ENCODE data around the gene CAVIN1.
A peak's percentile ranks its signal among the peaks of the same experiment; 100 is the strongest.
"Not testable (repeated sequence)": the region's sequence is repeated elsewhere in the genome, so short reads cannot be mapped to it uniquely, and the experiment has no call there.

CAVIN1 gene

DNA sequence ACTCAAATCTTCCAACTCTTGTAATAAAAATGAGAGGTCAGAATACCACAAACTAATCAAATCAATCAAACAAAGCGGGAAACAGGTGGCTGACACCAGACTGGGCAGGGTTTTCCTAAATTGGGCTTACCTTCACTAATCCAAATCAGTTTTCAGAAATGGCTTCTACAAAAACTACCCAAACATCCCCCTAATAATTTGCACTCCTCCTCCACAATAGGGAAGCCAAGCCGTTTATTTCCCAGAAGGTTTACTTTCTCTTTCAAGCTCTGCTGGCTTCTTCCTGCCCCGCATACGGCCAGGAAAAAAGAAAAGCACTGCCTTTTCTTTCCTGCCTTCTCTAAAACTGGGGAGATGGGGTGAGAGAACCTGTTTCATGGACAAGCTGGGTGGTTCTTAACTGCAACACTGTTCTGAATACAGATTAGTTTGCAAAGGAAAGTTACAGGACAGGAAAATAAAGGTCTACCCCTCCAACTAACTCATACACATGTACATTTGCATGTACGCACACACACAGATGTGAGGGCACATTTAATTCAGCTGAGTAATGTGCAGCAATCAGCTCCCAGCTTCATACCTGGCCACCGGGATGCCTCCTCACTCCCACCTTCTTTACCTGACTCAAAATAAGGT, 44.0 kb downstream of the CAVIN1 start:
- DNase-seq (ENCODE audit: low spot score): peak; percentile 50

DNA sequence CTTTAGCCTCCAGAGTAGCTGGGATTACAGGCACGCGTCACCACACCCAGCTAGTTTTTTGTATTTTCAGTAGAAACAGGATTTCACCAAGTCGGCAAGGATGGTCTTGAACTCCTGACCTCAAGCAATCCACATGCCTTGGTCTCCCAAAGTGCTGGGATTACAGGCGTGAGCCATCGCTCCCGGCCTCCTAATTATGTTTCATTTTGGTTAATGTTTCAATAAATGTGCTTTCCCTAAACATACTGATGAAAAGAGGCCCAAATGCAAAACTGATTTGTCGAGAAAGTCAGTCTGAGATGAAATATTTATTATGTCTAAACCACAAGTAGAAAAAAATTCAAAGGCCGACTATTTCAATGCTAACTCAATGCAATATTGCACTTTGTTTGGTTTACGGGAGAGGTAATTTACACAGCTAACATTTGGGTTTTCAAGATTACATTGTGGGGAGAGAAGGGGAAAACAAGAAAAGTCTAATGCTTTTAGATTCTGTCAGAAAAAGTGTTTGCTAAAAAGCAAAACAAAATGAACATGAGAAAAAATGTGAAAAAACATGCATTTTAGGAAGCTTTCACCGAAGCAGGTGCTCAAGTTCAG, 44.6 kb downstream of the CAVIN1 start:
- DNase-seq (ENCODE audit: low spot score): no peak

DNA sequence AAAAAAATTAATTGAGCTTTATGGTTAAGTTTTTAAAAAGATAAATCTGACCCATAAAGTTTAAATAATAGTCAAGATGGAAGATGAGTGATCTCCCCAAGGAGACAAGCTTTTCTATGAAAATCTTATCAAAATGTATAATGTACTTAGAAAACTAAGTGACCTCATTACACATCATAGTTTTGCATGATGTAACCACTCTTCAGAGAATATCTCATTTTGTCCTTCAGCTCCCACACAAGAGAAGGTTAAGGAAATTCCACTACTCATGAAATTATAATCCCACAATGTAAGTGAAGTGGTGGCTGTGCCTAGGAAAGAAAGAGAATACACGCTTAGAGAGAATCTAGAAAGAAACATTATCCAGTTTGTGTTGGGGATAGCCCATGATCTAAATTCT, 49.2 kb downstream of the CAVIN1 start:
- DNase-seq (ENCODE audit: low spot score): no peak

DNA sequence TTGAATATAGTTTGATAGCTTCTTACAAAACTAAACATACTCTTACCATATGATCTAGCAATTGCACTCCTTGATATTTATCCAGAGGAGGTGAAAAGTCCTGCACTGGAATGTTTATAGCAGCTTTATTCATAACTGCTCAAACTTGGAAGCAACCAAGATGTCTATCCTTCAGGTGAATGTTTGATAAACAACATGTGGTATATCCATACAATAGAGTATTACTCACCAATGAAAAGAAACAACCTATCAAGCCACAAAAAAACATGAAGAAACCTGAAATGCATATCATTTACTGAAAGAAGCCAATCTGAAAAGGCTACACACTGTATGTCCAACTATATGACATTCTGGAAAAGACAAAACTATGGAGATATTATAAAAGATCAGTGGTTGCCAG, 50.9 kb downstream of the CAVIN1 start:
- DNase-seq (ENCODE audit: low spot score): no peak

DNA sequence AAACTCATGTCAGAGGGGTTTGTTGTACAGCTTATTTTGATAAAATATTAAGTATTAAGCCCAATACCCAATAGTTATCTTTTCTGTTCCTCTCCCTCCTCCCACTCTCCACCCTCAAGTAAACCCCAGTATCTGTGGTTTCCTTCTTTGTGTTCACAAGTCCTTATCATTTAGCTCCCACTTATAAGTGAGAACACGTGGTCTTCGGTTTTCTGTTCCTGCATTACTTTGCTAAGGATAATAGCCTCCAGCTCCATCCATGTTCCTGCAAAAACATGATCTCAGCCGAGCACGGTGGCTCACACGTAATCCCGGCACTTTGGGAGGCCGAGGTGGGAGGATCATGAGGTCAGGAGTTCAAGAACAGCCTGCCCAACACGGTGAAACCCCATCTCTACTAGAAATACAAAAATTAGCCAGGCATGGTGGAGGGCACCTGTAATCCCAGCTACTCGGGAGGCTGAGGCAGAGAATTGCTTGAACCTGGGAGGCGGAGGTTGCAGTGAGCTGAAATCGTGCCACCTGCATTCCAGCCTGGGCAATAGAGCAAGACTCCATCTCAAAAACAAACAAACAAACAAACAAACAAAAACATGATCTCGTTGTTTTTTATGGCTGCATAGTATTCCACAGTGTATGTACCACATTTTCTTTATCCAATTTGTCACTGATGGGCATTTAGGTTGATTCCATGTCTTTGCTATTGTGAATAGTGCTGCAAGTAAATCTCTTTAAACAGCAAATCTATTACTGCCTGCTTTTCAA, 54.1 kb downstream of the CAVIN1 start:
- DNase-seq (ENCODE audit: low spot score): not testable (repeated sequence)

DNA sequence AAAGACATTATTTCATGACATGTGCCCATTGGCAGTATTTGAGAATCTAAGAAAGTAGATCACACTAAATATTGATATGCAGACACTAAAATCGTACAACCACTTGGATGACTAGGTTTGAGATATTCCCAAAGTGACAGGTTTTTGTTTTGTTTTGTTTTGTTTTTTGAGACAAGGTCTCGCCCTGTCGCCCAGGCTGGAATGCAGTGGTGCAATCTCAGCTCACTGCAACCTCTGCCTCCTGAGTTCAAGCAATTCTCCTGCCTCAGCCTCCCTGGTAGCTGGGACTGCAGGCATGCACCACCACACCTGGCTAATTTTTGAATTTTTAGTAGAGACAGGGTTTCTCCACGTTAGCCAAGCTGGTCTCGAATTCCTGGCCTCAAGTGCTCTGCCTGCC, 54.7 kb downstream of the CAVIN1 start:
- DNase-seq (ENCODE audit: low spot score): not testable (repeated sequence)

DNA sequence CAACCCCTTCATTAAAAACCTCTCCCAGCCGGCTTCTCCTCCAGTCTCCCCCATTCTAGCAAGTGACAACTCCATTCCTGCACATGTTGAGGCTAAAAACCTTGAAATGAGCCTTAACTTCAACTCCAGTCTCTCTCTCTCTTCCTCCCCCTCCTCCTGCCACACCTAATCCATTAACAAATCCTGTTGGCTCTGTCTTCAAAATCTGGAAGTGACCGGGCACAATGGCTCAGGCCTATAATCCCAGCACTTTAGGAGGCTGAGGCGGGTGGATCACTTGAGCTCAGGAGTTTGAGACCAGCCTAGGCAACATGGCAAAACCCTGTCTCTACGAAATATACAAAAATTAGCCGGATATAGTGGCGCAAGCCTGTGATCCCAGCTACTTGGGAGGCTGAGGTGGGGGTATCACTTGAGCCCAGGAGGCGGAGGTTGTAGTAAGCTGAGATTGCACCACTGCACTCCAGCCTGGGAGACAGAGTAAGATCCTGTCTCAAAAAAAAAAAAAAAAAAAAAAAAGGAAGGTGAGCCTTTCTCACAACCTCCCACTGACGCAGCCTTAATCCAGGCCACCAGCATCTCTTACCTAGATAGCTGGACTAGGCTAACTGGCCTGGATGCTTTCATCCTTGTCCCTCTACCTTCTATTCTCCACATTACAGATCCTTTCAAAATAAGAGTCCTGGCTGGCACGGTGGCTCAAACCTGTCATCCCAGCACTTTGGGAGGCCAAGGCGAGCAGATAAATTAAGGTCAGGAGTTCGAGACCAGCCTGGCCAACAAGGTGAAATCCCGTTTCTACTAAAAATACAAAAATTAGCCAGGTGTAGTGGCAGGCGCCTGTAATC, 56.7 kb downstream of the CAVIN1 start:
- not testable (repeated sequence) for DNase-seq (ENCODE audit: low spot score)

DNA sequence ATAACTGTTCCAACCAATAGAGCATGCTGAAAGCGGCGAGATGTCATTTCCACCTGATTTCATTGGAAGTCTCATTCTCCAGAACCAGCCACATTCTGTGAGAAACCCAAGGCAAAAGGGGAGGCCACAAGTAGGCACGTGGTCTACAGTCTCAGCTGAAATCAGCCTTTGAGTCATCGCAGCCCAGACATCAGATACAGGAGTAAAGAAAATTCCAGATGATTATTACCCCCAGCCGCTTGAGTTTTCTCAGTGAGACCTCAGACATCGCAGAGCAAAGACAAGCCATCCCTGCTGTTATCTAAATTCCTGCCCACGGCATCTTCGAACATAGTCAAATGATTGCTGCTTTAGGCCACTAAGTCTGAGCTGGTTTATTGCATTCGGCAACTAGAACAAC, 57.9 kb downstream of the CAVIN1 start:
- no peak for DNase-seq (ENCODE audit: low spot score)

DNA sequence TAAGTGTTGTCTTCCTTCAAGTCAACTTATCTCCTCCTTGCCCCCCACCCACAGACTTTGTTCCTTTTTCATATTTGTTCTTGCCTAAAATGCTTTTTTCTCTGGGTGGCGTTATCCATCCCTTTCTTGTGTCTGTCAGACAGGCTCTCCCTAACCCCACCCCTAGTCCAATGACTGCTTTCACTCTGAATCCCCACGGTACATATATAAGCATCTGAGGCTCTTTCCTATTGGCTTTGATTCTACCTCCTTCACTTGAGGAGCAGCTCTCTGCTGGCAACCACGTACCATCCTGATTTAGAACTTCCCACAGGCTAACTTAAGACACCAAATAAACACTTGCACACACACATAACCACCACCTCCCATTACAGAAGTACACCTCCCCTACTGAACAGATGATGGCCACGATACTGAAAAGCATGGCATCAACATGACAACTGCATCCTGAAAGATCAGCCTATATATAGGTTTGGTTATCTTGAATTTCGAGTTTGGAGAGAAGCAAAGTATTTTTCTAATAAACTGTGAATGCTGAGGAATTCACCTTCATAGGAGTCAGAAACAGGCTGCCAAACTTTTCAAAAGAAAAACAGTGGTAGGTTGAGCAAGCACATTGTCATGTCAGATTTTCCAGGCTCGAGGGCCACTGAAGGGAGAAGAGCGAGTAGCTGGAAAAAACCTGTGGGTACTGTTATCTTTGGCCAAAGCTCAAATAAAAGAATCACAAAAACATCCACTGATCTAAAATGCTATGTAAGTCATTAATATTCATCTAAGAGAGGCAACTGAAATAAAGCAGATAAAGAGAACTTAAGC, 59.1 kb downstream of the CAVIN1 start:
- DNase-seq (ENCODE audit: low spot score): no peak

DNA sequence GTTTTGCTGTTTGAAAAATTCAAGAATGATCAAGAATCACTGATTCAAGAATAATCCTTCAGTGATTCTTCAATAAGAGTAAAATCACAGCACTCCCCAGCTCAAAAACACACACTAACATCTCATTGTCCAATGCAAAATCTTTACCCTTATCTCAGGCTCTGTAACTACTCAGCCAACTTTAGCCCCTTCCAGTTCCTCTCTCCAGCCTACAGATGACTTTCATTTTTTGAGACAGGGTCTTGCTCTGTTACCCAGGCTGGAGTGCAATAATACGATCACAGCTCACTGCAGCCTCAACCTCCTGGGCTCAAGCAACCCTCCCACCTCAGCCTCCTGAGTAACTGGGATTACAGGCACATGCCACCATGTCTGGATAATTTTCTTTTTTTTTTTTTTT, 59.8 kb downstream of the CAVIN1 start:
- DNase-seq (ENCODE audit: low spot score): no peak

DNA sequence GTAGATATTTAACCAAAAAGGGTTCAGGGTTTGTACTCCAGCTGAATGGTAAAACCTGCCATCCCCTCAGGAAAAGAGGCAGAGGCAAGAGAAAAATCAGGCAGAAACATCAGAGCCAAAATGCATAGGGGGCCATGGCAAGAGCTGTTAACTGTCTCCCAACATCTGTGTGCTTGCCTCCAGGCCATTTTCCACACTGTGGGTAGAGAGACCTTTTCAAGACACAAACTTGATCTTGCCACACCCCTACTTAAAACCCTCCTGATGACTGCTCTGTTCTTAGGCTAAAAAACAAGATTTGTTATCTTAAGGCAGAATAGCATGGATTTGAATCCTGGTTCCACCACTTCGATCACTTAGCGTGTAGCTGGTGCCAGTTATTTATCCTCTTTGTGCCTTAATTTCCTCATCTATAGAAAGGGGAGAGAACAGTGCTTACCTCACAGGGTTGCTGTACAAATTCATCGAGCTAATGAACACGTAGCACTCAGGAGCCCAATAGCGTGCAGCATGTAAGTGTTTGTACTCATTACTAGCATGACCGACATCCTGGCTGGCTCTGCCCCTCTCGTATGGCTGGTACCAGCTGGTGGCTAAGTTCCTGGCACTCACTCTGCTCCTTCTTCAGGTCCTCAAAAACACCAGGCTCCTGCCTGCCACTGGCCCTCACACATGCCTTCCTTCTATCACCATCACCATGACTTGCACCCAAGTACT, 60.7 kb downstream of the CAVIN1 start:
- DNase-seq (ENCODE audit: low spot score): no peak

DNA sequence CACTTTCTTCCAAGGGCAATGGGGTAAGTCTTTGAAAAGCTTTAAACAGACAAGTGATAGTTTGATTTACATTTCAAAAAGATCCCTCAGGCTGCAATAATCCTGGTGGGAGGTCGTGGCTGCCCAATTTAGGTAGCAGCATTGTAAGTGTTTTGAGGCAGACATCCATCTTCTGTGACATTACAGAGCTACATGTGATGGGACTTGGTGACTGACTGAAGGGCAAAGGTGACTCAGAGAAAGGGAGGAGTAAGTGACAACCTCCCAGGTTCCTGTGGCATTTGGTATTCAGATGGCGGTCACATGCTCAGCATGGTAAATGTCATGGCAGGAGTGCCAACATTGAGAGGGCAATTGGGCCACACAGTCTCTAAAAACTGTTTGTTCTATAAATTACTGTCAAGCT, 61.3 kb downstream of the CAVIN1 start:
- DNase-seq (ENCODE audit: low spot score): peak; percentile 67

DNA sequence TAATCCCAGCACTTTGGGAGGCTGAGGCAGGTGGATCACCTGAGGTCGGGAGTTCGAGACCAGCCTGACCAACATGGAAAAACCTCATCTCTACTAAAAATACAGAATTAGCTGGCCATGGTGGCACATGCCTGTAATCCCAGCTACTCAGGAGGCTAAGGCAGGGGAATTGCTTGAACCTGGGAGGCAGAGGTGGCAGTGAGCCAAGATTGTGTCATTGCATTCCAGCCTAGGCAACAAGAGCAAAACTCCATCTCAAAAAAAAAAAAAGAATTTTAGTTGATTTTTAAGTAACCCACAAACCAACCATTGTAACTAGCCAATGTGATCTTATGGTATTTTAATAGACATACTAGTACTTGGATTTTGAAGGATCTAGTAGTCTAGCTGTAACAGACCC, 62.7 kb downstream of the CAVIN1 start:
- not testable (repeated sequence) for DNase-seq (ENCODE audit: low spot score)

DNA sequence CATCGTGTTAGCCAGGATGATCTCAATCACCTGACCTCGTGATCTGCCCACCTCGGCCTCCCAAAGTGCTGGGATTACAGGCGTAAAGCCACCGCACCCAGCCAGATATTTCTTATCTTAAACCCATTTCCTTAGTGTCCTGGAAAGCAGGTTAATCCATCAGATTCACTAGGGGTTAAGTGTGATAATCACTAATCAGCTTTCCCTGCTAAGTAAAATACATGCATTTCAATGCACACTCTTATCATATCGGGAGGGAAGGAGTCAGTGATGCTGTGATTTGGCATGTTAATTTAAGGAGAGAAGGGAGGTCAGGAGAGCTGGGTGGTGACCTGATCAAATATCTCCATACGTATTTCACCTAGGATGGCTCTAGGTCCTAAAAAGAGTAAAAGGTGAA, 63.9 kb downstream of the CAVIN1 start:
- DNase-seq (ENCODE audit: low spot score): no peak

DNA sequence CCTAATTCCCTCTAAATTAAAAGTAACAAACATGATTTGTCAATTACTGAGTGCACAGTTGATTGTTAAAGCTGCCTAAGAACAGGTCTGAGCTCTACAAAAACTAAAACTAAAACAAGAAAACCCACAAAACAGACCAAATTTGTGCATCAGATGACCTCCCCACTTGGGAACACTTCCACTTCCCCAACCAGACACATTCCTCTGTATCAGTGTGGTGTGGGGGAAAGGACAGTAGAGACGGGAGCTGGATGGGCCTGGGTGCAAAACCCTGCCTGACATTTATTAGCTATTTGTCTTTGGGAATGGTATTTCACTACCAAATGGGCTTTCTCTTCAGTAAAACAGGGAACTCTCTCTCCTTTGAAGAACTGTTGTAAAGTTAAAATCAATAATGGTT, 64.6 kb downstream of the CAVIN1 start:
- DNase-seq (ENCODE audit: low spot score): no peak

DNA sequence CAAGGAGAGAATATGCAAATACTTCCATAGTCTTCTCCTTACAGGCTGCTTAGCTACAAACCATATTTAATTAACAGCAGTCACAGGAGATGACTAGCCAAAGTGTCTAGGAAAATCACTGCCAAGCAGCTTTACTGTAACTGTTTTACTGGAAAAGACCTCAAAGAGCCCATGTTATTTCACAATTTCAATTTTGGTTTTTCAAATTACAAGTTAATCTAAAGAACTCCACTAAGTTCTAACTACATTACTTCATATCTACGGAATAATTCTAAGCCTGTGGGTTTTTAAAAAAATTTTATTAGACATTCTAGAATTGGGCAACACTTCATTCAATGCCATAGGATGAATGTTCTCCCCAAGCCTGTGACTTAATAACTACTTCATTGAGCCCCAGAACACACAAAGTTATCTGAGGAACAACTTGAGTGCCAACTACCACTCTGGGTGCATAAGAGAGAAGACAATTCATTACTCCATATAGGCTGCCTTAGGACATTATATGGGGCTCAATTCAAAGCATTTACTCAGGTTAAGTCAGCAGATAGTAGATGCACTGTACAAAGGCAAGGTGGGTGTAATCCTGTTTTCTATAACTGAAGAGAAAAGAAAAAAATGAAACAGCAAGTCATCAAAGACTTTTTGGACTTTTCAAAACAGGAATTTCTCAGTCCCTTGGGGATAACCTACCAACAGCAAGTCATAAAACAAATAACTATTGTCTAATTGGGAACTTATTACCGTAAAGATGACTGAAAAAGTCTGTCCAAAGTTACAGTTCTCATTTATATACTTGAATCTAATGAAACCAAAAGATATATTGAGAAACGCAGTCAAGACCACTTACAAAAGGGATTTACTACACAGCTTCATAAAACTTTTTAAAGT, 67.9 kb downstream of the CAVIN1 start:
- DNase-seq (ENCODE audit: low spot score): no peak
